ENCODE data around the gene CDK6. TPM values are rescaled to one million over a fixed set of nuclear protein-coding genes. Genes with fewer than 3 reads are reported as not detected.

CDK6 gene
- total RNA-seq, 4 donors from 2014 or later, result 11.2 to 18.5 (median 13.2) TPM

DNA sequence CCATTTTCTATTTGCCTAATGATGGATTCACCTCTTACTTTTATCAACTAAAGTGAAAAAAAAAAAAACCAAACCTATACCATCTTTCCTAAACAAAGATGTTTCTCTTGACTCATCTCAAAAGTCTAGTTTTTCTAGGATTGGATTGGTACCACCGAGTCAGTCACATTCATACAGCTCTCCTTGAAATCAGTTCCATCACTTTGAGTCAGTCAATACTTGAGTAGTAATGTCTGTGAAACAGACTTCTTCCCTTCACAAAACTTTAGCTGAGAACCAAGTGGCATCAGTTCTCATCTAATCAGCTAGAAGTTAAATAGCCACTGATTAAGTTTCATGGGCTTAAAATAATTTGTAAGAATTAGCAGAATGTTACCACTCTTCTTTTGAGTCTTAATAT is 13.3 kb downstream of the CDK6 start:
- no peak for DNase-seq
- Histone ChIP-seq H3K4me3 (replicated peaks in 1 of 3) (no peak overlapping the region), H3K36me3 (no peaks in the 10 kb centered on the region), H3K27ac (no peak overlapping the region), H3K4me1 (no peaks in the 10 kb centered on the region), H3K9me3 (no peaks in the 10 kb centered on the region), H3K27me3 (no peaks in the 10 kb centered on the region)
- TF ChIP-seq, protein P1, sequence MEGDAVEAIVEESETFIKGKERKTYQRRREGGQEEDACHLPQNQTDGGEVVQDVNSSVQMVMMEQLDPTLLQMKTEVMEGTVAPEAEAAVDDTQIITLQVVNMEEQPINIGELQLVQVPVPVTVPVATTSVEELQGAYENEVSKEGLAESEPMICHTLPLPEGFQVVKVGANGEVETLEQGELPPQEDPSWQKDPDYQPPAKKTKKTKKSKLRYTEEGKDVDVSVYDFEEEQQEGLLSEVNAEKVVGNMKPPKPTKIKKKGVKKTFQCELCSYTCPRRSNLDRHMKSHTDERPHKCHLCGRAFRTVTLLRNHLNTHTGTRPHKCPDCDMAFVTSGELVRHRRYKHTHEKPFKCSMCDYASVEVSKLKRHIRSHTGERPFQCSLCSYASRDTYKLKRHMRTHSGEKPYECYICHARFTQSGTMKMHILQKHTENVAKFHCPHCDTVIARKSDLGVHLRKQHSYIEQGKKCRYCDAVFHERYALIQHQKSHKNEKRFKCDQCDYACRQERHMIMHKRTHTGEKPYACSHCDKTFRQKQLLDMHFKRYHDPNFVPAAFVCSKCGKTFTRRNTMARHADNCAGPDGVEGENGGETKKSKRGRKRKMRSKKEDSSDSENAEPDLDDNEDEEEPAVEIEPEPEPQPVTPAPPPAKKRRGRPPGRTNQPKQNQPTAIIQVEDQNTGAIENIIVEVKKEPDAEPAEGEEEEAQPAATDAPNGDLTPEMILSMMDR (IDR thresholded peaks at IDR 0.05), result no peak
- TF ChIP-seq POLR2A (IDR thresholded peaks at IDR 0.05), result no peak
- WGBS, 2 donors, result 98% methylated on average over 1 of the region's 1 CpG
- intact Hi-C loops (cut with DNase I), result no loop called here

DNA sequence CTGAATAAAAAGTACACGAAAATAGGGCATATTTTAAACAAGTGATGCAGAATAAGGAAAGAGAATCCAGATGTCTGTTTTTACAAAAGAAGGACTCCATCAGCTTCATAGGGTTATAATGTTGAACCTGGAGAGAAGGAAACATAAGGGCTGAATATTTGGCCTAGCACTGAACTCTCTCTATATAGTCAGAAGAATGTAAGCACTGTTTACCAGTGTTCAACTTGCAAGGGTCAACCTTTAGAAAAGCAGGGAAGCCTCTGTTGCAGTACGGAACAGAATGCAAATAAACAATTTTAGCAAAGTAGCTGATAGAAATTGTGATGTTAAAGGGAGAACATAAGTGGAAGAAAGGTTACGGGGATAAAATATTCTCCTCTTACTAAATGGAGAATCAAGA is 16.2 kb downstream of the CDK6 start:
- no peak for TF ChIP-seq POLR2A (IDR thresholded peaks at IDR 0.05)
- Histone ChIP-seq H3K27me3 (no peaks in the 10 kb centered on the region), H3K36me3 (no peaks in the 10 kb centered on the region), H3K27ac (no peak overlapping the region), H3K4me1 (no peaks in the 10 kb centered on the region), H3K4me3 (replicated peaks in 1 of 3) (no peak overlapping the region), H3K9me3 (no peaks in the 10 kb centered on the region)
- 93 to 94% methylated on average over 3 of the region's 3 CpGs for WGBS, 2 donors
- DNase-seq, result no peak
- intact Hi-C loops (cut with DNase I), result no loop called here

DNA sequence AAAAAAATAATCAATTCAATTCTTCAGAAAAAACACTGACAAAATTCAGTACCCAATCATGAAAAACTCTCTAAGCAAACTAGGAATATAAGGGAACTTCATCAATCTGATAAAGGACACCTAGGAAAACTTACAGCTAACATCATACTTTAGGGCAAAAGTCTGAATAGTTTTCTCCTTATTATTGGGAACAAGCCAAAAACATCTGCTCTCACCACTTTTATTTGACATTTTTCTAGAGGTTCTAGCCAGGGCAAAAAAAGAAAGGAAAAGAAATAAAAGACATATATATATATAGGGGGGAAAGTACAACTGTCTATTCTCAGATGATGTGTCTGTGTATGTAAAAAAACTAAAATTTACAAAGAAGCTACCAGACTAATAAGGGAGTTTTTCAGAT is 19.0 kb downstream of the CDK6 start:
- intact Hi-C loops (cut with DNase I), result no loop called here
- H3K27ac ChIP-seq, result no peak overlapping the region
- no peaks in the 10 kb centered on the region for H3K36me3 ChIP-seq
- H3K4me3 ChIP-seq (replicated peaks in 1 of 3), result no peak overlapping the region
- no peak for TF ChIP-seq POLR2A (IDR thresholded peaks at IDR 0.05)
- TF ChIP-seq, protein P1 (IDR thresholded peaks at IDR 0.05), result no peak
- H3K9me3 ChIP-seq, result no peaks in the 10 kb centered on the region
- H3K27me3 ChIP-seq, result no peaks in the 10 kb centered on the region
- DNase-seq, result no peak
- no peaks in the 10 kb centered on the region for H3K4me1 ChIP-seq

DNA sequence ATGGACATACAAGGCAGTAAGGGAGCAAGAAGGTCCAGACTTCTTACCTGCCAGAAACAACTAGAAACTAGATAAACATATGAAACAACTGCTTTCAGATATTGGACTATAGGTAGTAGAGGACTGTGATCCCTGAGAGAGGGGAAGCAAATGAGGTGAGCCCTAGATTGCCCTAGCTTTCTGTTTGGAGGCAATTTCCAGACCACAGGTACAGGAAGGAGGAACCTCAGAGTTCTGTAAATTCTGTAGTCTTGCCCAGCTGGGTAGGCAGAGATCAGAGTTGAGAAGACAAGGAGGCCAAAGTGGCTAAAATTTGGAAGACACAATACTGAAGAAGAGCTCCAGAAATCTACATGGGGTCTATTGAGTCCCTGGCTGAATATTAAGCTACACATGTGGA is 21.0 kb downstream of the CDK6 start:
- DNase-seq, result no peak
- Histone ChIP-seq H3K36me3 (no peaks in the 10 kb centered on the region), H3K9me3 (no peaks in the 10 kb centered on the region), H3K27me3 (no peaks in the 10 kb centered on the region), H3K4me1 (no peaks in the 10 kb centered on the region), H3K27ac (no peak overlapping the region), H3K4me3 (replicated peaks in 1 of 3) (no peak overlapping the region)
- intact Hi-C loops (cut with DNase I), result no loop called here
- TF ChIP-seq POLR2A (IDR thresholded peaks at IDR 0.05), result no peak
- TF ChIP-seq, protein P1 (IDR thresholded peaks at IDR 0.05), result no peak

DNA sequence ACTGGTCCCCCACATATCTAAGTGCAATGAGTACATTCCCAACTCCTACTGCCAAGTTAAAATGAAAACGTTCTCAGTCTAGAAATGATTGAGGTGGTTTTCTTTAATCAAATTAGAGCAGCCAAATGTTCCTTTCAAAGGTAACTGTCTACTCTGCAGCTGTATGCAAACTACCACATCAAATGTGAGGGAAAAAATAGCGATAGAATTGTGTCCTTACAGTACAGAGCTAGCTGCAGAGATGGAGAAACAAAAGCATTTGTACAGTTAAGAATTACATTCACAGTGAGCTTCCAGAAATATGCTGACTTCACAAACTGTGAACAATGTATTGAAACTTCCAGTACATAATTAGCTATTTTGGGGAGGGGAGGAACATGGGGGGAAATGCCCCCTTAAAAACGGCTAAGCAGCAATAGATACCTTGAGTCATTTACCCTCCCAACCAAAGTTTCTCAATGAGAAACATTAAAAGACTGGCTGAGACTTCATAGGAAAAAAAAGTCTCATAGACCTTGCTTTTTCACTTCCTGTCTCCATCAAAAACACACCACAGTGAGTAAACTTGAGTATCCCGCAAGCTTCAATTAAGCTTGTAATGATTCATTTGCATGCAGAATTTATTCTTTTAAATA is 22.9 kb downstream of the CDK6 start:
- TF ChIP-seq, protein P1 (IDR thresholded peaks at IDR 0.05), result no peak
- TF ChIP-seq POLR2A (IDR thresholded peaks at IDR 0.05), result no peak
- 53 to 58% methylated on average over 4 of the region's 4 CpGs for WGBS, 2 donors
- DNase-seq, result no peak

DNA sequence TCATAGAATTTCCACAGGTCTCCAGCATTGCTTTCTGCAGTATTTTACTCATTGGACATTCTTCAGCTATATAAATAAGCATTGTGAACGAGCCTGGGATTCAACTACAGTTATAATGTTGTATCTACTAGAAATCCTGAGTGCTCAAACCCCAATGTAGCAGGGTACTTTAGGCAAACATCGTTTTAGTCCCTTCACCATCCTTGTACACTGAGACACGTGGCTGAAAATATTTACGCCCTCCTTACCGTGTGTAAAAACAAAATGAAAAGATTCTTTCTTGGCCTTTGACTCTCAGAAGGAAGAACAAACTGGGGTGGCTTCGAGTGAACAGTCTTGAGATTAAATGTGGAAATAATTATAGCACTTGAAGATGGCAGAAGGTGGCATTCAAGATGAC is 25.2 kb downstream of the CDK6 start:
- Histone ChIP-seq H3K9me3 (no peaks in the 10 kb centered on the region), H3K27me3 (no peaks in the 10 kb centered on the region), H3K36me3 (no peaks in the 10 kb centered on the region), H3K4me1 (peaks cover 12% of the 10 kb centered on the region in 2 donors), H3K4me3 (replicated peaks in 1 of 3) (no peak overlapping the region), H3K27ac (no peak overlapping the region)
- no peak for DNase-seq
- WGBS, 2 donors, result 86 to 91% methylated on average over 6 of the region's 6 CpGs
- TF ChIP-seq, protein P1 (IDR thresholded peaks at IDR 0.05), result no peak
- no peak for TF ChIP-seq POLR2A (IDR thresholded peaks at IDR 0.05)
- intact Hi-C loops (cut with DNase I), result no loop called here

More for the DNA sequence above, 22.9 kb downstream of the CDK6 start:
- no peaks in the 10 kb centered on the region for H3K9me3 ChIP-seq
- H3K27me3 ChIP-seq, result no peaks in the 10 kb centered on the region
- intact Hi-C loops (cut with DNase I), result no loop called here
- H3K4me1 ChIP-seq, result peaks cover 12% of the 10 kb centered on the region in 2 donors
- H3K36me3 ChIP-seq, result no peaks in the 10 kb centered on the region
- H3K27ac ChIP-seq, result no peak overlapping the region
- no peak overlapping the region for H3K4me3 ChIP-seq (replicated peaks in 1 of 3)

Measured in thyroid gland (tissue), 4 donors.